Endothelial cell of umbilical vein (primary cell): ENCODE measurements around the gene CGB3. TPM values are rescaled to one million over a fixed set of nuclear protein-coding genes. Genes with fewer than 3 reads are reported as not detected.

Experiments
- BruUV-seq: library from RNA; stranded (reverse); fragments of 400-500 nt; replicated peaks from 2 replicates; lab custom pipeline; 2021; lab: Mats Ljungman, UMichigan
- CTCF ChIA-PET: fragments of 300-600, 350-600 bp; sonication (Branson Sonifier 250); formaldehyde crosslinking; loops from one replicate; lab custom pipeline; 2021; ENCODE audit warnings: antibody characterized with exemption, inconsistent platforms; lab: Charles Lee
- POLR2A ChIA-PET: fragments of 300-600, 350-600 bp; sonication (Branson Sonifier 250); formaldehyde crosslinking; loops from one replicate; lab custom pipeline; 2021; ENCODE audit warnings: antibody characterized with exemption, inconsistent platforms; lab: Charles Lee
- DNase-seq: peaks from one replicate; pipeline ENCODE4 v3.0.0-alpha.2; 2011; ENCODE audit warnings: low read depth, low spot score
- FAIRE-seq: peaks from 2 replicates; lab custom pipeline; 2011; peaks lifted over from hg19 to GRCh38; lab: Jason Lieb, UNC
- H2AFZ ChIP-seq: 2 replicates; pipeline ENCODE4 v1.6.0; 2012; ENCODE audit warnings: low read depth, low read length, control low read depth, inconsistent platforms
- H3K27ac ChIP-seq: 2 replicates; pipeline ENCODE4 v1.5.1; 2011; ENCODE audit warnings: low read depth, mild to moderate bottlenecking, control low read depth, low read length, moderate library complexity; ENCODE audit not compliant: insufficient read depth
- H3K27me3 ChIP-seq, 2 experiments: 2 replicates each; pipeline versions ENCODE4 v1.6.0 to v1.6.1; 2011; ENCODE audit warnings: low read length in 2 of 2, mixed read lengths in 1 of 2; ENCODE audit not compliant: control insufficient read depth in 2 of 2, insufficient read depth in 2 of 2
- H3K36me3 ChIP-seq, 2 experiments: 2 replicates in 1 of 2; 3 replicates in 1 of 2; pipeline ENCODE4 v1.5.1; 2011; ENCODE audit warnings: low read length in 2 of 2, mild to moderate bottlenecking in 1 of 2, moderate library complexity in 1 of 2; ENCODE audit not compliant: control insufficient read depth in 2 of 2, insufficient read depth in 2 of 2; ENCODE audit errors: extremely low read depth in 1 of 2
- H3K4me1 ChIP-seq: 3 replicates; pipeline ENCODE4 v1.5.1; 2011; ENCODE audit warnings: mild to moderate bottlenecking, low read length; ENCODE audit not compliant: control insufficient read depth, insufficient read depth; ENCODE audit errors: extremely low read depth
- H3K4me2 ChIP-seq: 2 replicates; pipeline ENCODE4 v1.6.1; 2011; ENCODE audit warnings: low read length, control low read depth, mixed read lengths; ENCODE audit not compliant: insufficient read depth
- H3K4me3 ChIP-seq, 3 experiments: fragments of 200-600 bp in 1 of 3; sonication (generic), shearing (Covaris generic) in 1 of 3; replicated peaks in 1 of 3; 2 replicates each; pipeline ENCODE4 v1.5.1; 2011 to 2016; ENCODE audit warnings: control low read depth in 3 of 3, low read length in 3 of 3, mild to moderate bottlenecking in 2 of 3, inconsistent platforms in 1 of 3, low read depth in 1 of 3, moderate library complexity in 1 of 3; ENCODE audit not compliant: insufficient read depth in 1 of 3
- H3K79me2 ChIP-seq: 2 replicates; pipeline ENCODE4 v1.6.0; 2012; ENCODE audit warnings: low read length, inconsistent platforms; ENCODE audit not compliant: control insufficient read depth, insufficient read depth
- H3K9ac ChIP-seq: replicated peaks from 2 replicates; pipeline ENCODE3; 2011; ENCODE audit warnings: low read length, control low read depth; ENCODE audit not compliant: insufficient read depth; ENCODE audit errors: extremely low read depth
- H3K9me1 ChIP-seq: replicated peaks from 3 replicates; pipeline ENCODE4 v1.6.0; 2011; ENCODE audit warnings: mild to moderate bottlenecking, low read length; ENCODE audit not compliant: control insufficient read depth, insufficient read depth; ENCODE audit errors: extremely low read depth
- H3K9me3 ChIP-seq: replicated peaks from 2 replicates; pipeline ENCODE4 v1.5.1; 2012; ENCODE audit warnings: low read length, inconsistent platforms; ENCODE audit not compliant: control insufficient read depth, insufficient read depth
- H4K20me1 ChIP-seq: replicated peaks from 2 replicates; pipeline ENCODE3; 2011; ENCODE audit warnings: mild to moderate bottlenecking, low read length; ENCODE audit not compliant: control insufficient read depth, insufficient read depth; ENCODE audit errors: extremely low read depth
- EZH2 ChIP-seq: IDR thresholded peaks from 2 replicates; pipeline ENCODE4 v1.6.1; 2012; ENCODE audit warnings: borderline replicate concordance, low read depth, mild to moderate bottlenecking, moderate library complexity, low read length, inconsistent platforms; ENCODE audit not compliant: severe bottlenecking
- FOS ChIP-seq: IDR thresholded peaks from 2 replicates; pipeline ENCODE4 v1.6.1; 2011; ENCODE audit warnings: mild to moderate bottlenecking, low read length, moderate library complexity, borderline replicate concordance; ENCODE audit not compliant: insufficient read depth
- MYC ChIP-seq: IDR thresholded peaks from one replicate; pipeline ENCODE4 v1.6.1; 2011; ENCODE audit warnings: mild to moderate bottlenecking, low read depth, low read length
- POLR2A ChIP-seq: IDR thresholded peaks from 2 replicates; pipeline ENCODE4 v1.6.1; 2012; ENCODE audit warnings: low read depth, mild to moderate bottlenecking, control low read depth, low read length
- POLR2AphosphoS5 ChIP-seq: IDR thresholded peaks from 2 replicates; pipeline ENCODE4 v1.6.1; 2012; ENCODE audit warnings: low read depth, mild to moderate bottlenecking, control low read depth, low read length, moderate library complexity; ENCODE audit not compliant: insufficient read depth
- dilution Hi-C: fragments of 300-500 bp; cut with MboI; formaldehyde crosslinking; loops from one replicate; pipeline ENCODE4 v1.15.0; 2019; ENCODE audit warnings: low sequenced_read_pairs; ENCODE audit not compliant: extremely low pct_ligation_motif_present
- intact Hi-C: fragments of 100-400 bp; cut with micrococcal nuclease; formaldehyde crosslinking; loops from one replicate; pipeline ENCODE4 v1.10.0; 2022
- polyA plus RNA-seq, 4 experiments: library from polyadenylated mRNA; depleted of rRNA in 3 of 4; stranded (reverse) in 3 of 4; unstranded in 1 of 4; fragments of >200 nt; gene quantifications; 2 replicates each; pipeline versions ENCODE4 v1.2.1 to v1.2.3, GENCODE V29; 2011 to 2012; ENCODE audit warnings: missing spikeins in 1 of 4
- total RNA-seq: library from RNA; stranded (reverse); gene quantifications from 2 replicates; pipeline ENCODE4 v1.2.3, GENCODE V29; 2021
- TF ChIP-seq, protein P1 (sequence below): IDR thresholded peaks from 2 replicates; pipeline ENCODE4 v1.6.1; 2011; ENCODE audit not compliant: insufficient read depth, insufficient read length

CGB3 gene
- total and polyA plus RNA-seq, 2 donors (not counting 3 experiments of a cell fraction or from before 2014, with no cell fraction given): not detected

DNA sequence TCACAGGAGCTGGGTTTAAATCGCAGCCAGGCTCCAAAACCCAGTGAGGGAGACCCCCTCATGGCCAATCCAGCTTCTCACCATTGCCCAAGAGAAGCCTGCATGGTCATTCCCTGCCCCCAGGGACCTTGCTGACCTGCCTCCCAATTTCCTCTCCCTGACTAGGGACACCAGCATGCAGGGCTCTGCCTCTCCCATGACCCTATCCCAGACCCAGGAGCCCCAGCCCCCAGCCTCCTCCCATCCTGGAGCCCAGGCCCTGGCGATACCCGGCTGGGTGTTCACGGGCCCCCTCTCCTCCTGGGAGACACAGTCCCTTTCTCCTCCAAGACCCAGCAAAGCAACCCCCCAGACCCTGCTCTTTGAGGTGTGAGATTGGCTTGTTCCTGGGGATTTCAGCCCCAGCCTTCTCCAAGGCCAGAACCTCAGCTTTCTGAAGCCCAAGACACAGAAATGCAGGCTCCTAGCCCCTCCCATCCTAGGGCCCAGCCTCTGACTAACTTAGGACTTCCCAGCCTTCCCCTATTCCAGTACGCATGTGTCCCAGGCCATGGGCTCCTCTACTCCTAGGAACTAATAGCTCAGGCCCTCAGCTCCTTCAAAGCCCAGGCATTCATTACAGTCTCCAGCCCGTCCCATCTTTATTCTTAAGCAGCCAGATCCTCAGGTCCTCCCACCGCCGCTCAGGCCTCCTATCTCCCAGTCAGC, 32.1 kb downstream of the CGB3 start:
- dilution Hi-C loops: no loop called here
- H3K79me2 ChIP-seq: peaks cover 51% of the 10 kb centered on the region
- no peaks in the 10 kb centered on the region for H3K27me3 ChIP-seq
- no TSS peak for BruUV-seq
- POLR2A ChIA-PET: no interaction called here
- FAIRE-seq: peak; percentile 96
- H3K27ac ChIP-seq: peak overlapping the region; percentile 48
- H3K9me3 ChIP-seq: no peaks in the 10 kb centered on the region
- no peak for TF ChIP-seq MYC
- no peak for TF ChIP-seq EZH2
- TF ChIP-seq POLR2A: peak; percentile 56
- TF ChIP-seq, protein P1, sequence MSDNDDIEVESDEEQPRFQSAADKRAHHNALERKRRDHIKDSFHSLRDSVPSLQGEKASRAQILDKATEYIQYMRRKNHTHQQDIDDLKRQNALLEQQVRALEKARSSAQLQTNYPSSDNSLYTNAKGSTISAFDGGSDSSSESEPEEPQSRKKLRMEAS: no peak
- peak; percentile 16 for TF ChIP-seq POLR2AphosphoS5
- TF ChIP-seq FOS: no peak
- H3K4me1 ChIP-seq: peaks cover 14% of the 10 kb centered on the region
- no peaks in the 10 kb centered on the region for H4K20me1 ChIP-seq
- DNase-seq: peak; percentile 70
- intact Hi-C loops: loop anchor here (2.0 to 10.0 kb wide), 3 partner anchors 13 to 357 kb away; partner anchors contain the start of genes DBP, HRC and TRPM4
- H2AFZ ChIP-seq: peak overlapping the region; percentile 49
- H3K36me3 ChIP-seq: peaks cover 0 to 7% of the 10 kb centered on the region in 2 experiments
- peak overlapping the region; percentile 83 to 92 (median 86) for H3K4me3 ChIP-seq
- H3K4me2 ChIP-seq: peak overlapping the region; percentile 80
- H3K9ac ChIP-seq: peak overlapping the region; percentile 89
- H3K9me1 ChIP-seq: no peaks in the 10 kb centered on the region
- CTCF ChIA-PET: interaction anchor here (0.9 to 3.3 kb wide), 10 partner anchors 15 to 233 kb away, joined by 3 to 41 read pairs (median 6); partner anchors contain the start of gene NUCB1
